ENCODE data around the gene SPCS2.

DNA sequence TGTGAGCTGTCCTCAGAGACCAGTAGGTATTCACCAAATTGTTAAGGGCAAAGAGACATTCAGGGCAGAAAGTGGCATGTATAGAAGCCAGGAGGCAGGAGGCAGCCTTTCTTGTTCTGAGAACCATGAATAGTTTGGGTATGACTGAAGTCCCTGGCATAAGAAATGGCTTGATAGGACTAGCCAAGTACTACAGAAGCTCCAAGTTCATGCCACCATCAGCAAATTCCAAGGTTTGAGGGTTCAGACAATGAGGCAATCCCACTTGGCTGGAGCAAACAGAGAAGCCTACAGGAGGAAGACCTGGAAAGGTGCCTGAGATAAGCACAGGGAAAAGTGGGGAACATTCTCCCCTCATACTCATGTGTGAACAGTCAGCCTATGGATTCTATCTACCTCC, 25.9 kb upstream of the SPCS2 start:
- TF ChIP-seq TCF12 (IDR thresholded peaks at IDR 0.05; ENCODE audit: low read depth) (no peak), TEAD4 (IDR thresholded peaks at IDR 0.05) (no peak)
